ENCODE measurements around the gene ZNF438.

Gene ZNF438

DNA sequence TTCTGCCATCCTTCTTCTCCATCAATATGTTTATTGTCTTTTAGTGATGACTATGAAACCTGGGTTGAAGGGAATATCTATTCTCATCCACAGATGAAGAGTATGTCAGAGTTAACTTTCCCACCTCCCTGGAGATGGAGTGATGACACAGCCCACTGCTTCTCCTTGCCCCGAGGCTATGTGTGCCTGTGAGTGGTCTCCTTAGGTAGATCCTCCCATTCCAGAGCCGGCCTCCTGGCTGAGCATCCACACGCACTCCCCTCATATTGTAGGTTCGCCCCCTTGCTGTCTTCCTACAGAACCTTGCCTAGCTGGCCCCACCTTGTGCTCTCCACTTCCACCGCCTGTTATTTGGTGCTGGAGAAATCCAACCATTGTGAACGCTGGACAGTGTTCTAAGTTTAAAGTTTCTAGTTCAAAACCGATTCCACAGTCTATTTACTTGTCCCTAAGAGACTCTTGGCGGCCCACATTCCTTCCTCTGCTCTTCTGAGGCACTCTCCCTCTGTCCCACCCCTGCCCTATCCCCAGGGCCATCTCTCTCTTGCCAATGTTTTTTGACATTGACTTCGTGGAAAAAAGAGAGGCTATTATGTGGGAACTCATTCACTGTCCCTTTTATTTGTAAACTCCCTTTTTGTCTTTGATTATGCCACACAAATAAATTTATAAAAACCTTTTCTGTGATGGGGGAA, 168.0 kb downstream of the ZNF438 start:
- Histone ChIP-seq H3K36me3 (peaks cover 2% of the 10 kb centered on the region), H3K27me3 (no peaks in the 10 kb centered on the region), H3K27ac (no peak overlapping the region), H3K4me1 (ENCODE audit: control insufficient read depth in 1 of 2, insufficient read depth in 1 of 2, low read depth in 1 of 2, low read length in 1 of 2) (peaks cover 45% of the 10 kb centered on the region in 2 experiments), H3K4me3 (ENCODE audit: low read depth in 1 of 2, low read length in 1 of 2) (no peak overlapping the region), H3K9me3 (no peaks in the 10 kb centered on the region)
- TF ChIP-seq, protein P1, sequence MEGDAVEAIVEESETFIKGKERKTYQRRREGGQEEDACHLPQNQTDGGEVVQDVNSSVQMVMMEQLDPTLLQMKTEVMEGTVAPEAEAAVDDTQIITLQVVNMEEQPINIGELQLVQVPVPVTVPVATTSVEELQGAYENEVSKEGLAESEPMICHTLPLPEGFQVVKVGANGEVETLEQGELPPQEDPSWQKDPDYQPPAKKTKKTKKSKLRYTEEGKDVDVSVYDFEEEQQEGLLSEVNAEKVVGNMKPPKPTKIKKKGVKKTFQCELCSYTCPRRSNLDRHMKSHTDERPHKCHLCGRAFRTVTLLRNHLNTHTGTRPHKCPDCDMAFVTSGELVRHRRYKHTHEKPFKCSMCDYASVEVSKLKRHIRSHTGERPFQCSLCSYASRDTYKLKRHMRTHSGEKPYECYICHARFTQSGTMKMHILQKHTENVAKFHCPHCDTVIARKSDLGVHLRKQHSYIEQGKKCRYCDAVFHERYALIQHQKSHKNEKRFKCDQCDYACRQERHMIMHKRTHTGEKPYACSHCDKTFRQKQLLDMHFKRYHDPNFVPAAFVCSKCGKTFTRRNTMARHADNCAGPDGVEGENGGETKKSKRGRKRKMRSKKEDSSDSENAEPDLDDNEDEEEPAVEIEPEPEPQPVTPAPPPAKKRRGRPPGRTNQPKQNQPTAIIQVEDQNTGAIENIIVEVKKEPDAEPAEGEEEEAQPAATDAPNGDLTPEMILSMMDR (IDR thresholded peaks at IDR 0.05): no peak

DNA sequence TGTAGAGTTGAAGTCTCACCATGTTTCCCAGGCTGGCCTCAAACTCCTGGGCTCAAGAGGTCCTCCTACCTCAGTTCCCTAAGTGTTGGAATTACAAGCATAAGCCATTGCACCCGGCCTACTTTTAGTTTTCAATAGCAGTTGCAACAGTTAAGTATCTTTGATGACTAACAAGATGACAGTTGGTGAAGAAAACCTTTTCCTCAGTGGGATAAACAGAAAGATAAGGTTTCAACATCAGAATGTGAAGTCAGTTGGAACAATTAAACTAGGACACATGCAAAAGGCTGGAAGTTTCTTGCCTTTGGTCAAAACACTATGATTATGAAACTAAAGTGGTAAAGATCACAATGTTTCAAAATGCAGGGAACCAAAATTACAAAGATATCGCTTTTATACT, 169.2 kb downstream of the ZNF438 start:
- Histone ChIP-seq H3K36me3 (no peaks in the 10 kb centered on the region), H3K27ac (peak overlapping the region; percentile 37), H3K4me1 (ENCODE audit: control insufficient read depth in 1 of 2, insufficient read depth in 1 of 2, low read depth in 1 of 2, low read length in 1 of 2) (peaks cover 51 to 52% of the 10 kb centered on the region in 2 experiments), H3K4me3 (ENCODE audit: low read depth in 1 of 2, low read length in 1 of 2) (no peak overlapping the region), H3K9me3 (no peaks in the 10 kb centered on the region), H3K27me3 (no peaks in the 10 kb centered on the region)
- TF ChIP-seq, protein P1 (IDR thresholded peaks at IDR 0.05): no peak

GRCh38 chr10:30861976-30862375, 169.7 kb downstream of the ZNF438 start:
- H3K27ac ChIP-seq: peak overlapping the region; percentile 37
- H3K27me3 ChIP-seq: no peaks in the 10 kb centered on the region
- no peaks in the 10 kb centered on the region for H3K36me3 ChIP-seq
- H3K9me3 ChIP-seq: no peaks in the 10 kb centered on the region
- H3K4me3 ChIP-seq (ENCODE audit: low read depth in 1 of 2, low read length in 1 of 2): no peak overlapping the region
- TF ChIP-seq, protein P1 (IDR thresholded peaks at IDR 0.05): no peak
- peaks cover 51 to 53% of the 10 kb centered on the region in 2 experiments for H3K4me1 ChIP-seq (ENCODE audit: control insufficient read depth in 1 of 2, insufficient read depth in 1 of 2, low read depth in 1 of 2, low read length in 1 of 2)

- Histone ChIP-seq H3K36me3 (no peaks in the 10 kb centered on the region), H3K4me1 (ENCODE audit: control insufficient read depth in 1 of 2, insufficient read depth in 1 of 2, low read depth in 1 of 2, low read length in 1 of 2) (peaks cover 50 to 51% of the 10 kb centered on the region in 2 experiments), H3K27me3 (no peaks in the 10 kb centered on the region), H3K27ac (no peak overlapping the region), H3K9me3 (no peaks in the 10 kb centered on the region), H3K4me3 (ENCODE audit: low read depth in 1 of 2, low read length in 1 of 2) (no peak overlapping the region)
- TF ChIP-seq, protein P1 (IDR thresholded peaks at IDR 0.05): no peak
Measured at GRCh38 chr10:30861221-30861620, 170.4 kb downstream of the ZNF438 start.

DNA sequence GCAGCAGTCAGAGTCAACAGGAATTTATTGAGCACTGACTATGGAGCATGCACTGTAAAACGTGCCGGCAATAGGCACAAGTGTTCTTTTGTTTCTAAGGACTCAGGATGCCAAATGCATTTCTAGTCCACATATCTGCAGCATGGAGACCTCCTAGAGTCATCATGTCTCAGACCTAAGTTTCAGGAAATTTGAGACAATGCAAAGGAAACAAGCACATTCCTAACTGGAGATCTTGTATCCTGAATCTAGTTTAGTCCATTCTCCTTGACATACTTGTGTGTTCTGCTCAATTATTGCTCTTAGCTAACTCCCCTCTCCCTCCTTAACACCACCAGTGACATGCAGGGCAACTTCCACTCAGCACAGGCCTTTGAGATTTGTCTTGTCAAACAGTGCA, 173.2 kb downstream of the ZNF438 start:
- no peaks in the 10 kb centered on the region for H3K27me3 ChIP-seq
- H3K36me3 ChIP-seq: no peaks in the 10 kb centered on the region
- no peak overlapping the region for H3K27ac ChIP-seq
- TF ChIP-seq, protein P1 (IDR thresholded peaks at IDR 0.05): no peak
- no peaks in the 10 kb centered on the region for H3K9me3 ChIP-seq
- peaks cover 33 to 53% of the 10 kb centered on the region in 2 experiments for H3K4me1 ChIP-seq (ENCODE audit: control insufficient read depth in 1 of 2, insufficient read depth in 1 of 2, low read depth in 1 of 2, low read length in 1 of 2)
- no peak overlapping the region for H3K4me3 ChIP-seq (ENCODE audit: low read depth in 1 of 2, low read length in 1 of 2)

Measured in neutrophil (primary cell).